Nasal cavity respiratory epithelium epithelial cell of viscerocranial mucosa (primary cell): ENCODE data around the gene TMED10. TPM values are rescaled to one million over a fixed set of nuclear protein-coding genes. Genes with fewer than 3 reads are reported as not detected.

ENCODE experiments used
- total RNA-seq: library from RNA; depleted of rRNA; stranded (reverse); fragments of >200 nt; gene quantifications from 2 replicates; pipeline ENCODE4 v1.2.3, GENCODE V29; 2014

Gene TMED10
- 306 and 314 TPM in 2 replicates for total RNA-seq

GRCh38 chr14:75176142-75176820, at the start of gene TMED10:
TSS of gene TMED10 (minus strand) at chr14:75176612. CDS start at chr14:75176579, 33 bp downstream.

GRCh38 chr14:75126679-75127473, 49.5 kb downstream of the TMED10 start, which contains the start of gene NEK9:
TSS of gene NEK9 (minus strand) at chr14:75127048. CDS start at chr14:75126921, 127 bp downstream.

Other genes with a start within 250 kb of the TMED10 start
- 41.9 and 45.8 TPM in 2 replicates for gene PGF, start 221.0 kb downstream of the TMED10 start, total RNA-seq
- 64.3 and 69.4 TPM in 2 replicates for gene EIF2B2, start 173.7 kb downstream of the TMED10 start, total RNA-seq
- 20.6 and 24.6 TPM in 2 replicates for gene MLH3, start 125.1 kb downstream of the TMED10 start, total RNA-seq
- 4.6 and 6.8 TPM in 2 replicates for gene ACYP1, start 112.6 kb downstream of the TMED10 start, total RNA-seq
- 0.68 and 0.71 TPM in 2 replicates for gene ZC2HC1C, start 107.0 kb downstream of the TMED10 start, total RNA-seq
- gene NEK9, start 49.6 kb downstream of the TMED10 start, total RNA-seq, result 39.3 and 40.4 TPM in 2 replicates
- 72.8 and 177 TPM in 2 replicates for gene FOS, start 102.2 kb upstream of the TMED10 start, total RNA-seq